HG03108 (cell line): Measurements from ENCODE around the gene SCGB1D4.

ENCODE experiments used
- ATAC-seq: cut with Tn5 transposase; IDR thresholded peaks from one replicate; pipeline ENCODE4 v1.9.1; 2021; ENCODE audit warnings: moderate library complexity; ENCODE audit not compliant: unreplicated experiment

SCGB1D4 gene

GRCh38 chr11:62280452-62280851 lies 18.4 kb downstream of the SCGB1D4 start:
- no peak for ATAC-seq

- no peak for ATAC-seq
These were observed 25.0 kb downstream of the SCGB1D4 start for GRCh38 chr11:62273789-62274275.

DNA sequence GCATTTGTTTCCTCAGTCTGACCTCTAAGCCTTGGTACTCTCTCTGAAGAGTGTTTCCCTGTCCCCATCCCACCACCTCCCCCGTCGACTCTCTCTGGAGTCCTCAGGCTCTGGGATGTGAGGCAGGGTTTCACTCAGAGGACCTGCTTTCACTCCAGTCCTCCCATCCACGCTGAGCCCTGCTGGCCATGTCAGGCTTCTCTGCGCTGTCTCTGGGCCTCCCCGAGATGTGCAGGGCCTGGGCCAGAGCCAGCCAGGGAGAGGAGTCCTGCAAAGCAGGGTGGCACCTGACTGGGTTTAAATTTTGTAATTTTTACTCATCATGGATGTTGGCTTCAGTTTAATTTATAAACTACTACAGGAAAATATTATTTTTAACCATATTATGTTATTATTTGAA lies 25.6 kb downstream of the SCGB1D4 start:
- no peak for ATAC-seq

GRCh38 chr11:62269654-62270278 lies 29.1 kb downstream of the SCGB1D4 start, which contains the start of gene SCGB2A2:
TSS of gene SCGB2A2 (plus strand) at chr11:62270158. CDS start at chr11:62270217, 59 bp downstream.
- no peak for ATAC-seq

DNA sequence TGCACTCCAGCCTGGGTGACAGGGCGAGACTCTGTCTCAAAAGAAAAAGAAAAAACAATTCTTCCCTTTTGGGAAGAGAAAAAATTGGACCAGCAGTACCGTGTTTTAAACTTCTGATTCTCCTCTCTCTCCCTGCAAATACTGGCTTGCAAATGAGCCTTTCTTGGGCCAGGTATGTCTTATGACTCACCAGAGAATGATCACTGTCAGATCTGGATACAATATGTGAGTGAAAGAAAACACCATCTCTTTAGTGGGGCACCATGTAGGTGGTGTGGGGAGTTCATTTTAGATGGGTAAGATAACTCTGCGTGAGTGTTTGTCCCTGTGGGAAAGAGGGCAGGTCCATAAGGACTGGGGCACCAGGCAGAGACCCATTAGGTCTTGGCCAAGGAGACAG lies 31.3 kb downstream of the SCGB1D4 start:
- ATAC-seq, result no peak

DNA sequence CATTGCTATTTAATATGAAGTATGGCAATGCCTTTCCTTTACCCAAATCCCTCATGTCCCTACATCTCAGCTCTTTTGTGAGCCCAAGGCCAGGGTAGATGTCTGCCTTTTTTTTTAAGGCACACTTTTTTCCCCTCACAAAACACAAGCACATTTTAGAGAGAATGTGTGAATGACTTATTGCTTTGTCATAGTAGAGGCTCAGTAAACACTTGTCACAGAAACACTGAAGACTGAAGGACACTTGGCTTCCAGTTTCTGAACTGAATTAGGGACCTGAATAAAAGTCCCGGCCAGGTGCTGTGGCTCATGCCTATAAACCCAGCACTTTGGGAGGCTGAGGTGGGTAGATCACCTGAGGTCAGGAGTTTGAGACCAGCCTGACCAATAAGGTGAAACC lies 31.8 kb downstream of the SCGB1D4 start:
- ATAC-seq, result no peak

GRCh38 chr11:62266558-62266957 lies 32.3 kb downstream of the SCGB1D4 start:
- ATAC-seq, result no peak

DNA sequence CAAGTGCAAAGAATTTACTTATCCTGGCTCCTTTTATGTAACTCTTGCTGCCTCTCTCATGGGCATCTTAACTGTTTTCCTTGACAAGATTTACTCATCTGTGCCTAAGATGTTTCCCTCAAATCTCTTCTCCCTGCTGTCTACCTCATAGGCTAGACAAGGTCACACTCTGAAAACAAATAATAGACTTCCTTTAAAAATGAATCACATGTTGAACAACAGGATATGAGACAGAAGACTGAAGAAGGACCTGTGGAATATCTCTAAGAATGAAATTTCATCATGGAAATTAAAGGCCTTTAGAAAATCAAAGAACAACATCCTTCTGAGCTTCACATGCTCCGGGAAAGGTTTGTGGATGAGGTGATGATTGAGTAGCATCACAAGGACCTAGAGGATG lies 34.9 kb downstream of the SCGB1D4 start:
- no peak for ATAC-seq

DNA sequence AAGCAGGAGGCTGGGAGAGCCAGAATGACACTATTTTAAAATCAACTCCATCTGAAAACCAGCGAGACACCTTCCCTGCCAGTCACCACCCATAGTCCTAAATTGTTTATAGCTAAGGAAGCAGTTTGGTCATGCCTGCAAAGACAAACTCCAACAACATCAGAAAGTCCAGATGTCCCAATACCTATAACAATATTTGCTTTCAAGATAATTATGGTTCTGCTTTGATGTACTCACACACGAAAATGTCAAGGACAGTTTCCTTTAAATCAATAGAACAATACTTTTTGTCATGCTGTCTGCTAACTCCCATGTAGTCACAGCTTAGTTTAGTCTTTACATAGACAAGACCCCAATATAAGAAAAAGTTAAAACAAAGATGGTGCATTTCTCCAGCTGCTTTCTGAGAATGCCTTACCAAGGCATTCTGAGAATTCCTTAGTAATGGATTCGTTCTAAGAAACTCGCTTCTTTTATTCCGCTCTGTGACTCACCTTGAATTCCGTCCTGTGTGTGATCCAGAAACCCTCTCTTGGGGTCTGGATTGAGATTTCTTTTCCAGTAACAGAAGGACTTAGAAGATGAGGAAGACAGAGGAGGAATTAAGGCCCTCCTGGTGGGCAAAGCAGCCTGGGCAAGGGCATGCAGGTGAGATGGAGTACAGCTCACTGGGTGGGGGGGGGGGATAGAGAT lies 38.5 kb downstream of the SCGB1D4 start:
- ATAC-seq, result no peak

DNA sequence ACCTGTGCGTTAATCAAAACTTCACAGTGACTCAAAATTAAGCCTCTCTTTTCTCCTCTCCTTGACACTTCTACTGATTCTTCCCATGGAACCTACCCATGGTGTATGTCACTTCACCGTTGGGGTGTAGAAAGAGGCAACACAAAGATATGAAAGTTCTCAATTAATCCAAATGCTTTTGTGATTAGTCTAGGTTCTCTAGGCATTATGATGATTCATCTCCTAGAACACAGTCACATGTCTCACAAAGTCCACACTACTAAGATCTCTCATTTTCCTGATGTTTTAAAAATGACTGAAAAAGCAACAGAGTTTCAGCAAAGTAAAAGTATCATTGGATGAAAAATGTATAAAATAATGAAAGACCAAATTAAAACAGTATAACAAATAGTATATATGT lies 42.6 kb downstream of the SCGB1D4 start:
- ATAC-seq, result no peak

GRCh38 chr11:62253999-62254542 lies 44.8 kb downstream of the SCGB1D4 start:
- no peak for ATAC-seq

DNA sequence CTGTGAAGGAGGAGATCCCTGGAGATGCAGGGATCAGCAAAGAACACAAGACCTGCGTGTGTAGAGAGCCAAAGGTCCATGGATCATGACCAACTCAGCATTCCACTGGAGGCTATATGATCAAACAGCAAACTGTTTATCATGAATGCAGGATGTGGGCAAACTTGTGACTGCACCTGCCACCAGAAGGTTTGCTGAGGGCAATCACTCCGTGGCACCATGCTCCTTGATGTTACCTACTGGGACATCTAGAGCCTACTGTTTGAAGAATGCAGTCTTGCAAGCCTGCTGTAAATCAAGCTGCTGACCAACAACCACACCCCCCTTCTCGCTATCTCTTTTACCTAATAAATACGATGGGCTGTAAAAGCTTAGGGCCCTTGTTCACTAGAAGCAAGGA lies 47.2 kb downstream of the SCGB1D4 start:
- ATAC-seq, result no peak
